Right lung (tissue), 5 donors: ENCODE measurements around the gene ASPG. TPM values are rescaled to one million over a fixed set of nuclear protein-coding genes. Genes with fewer than 3 reads are reported as not detected.

Experiments used
- DNase-seq, 2 donors: peaks; one replicate each; pipeline ENCODE4 v3.0.0-alpha.2; 2013
- polyA plus RNA-seq, 5 donors: library from polyadenylated mRNA; unstranded; fragments of 120-200 nt; gene quantifications; one replicate each; pipeline versions ENCODE4 v1.2.1 to v1.2.3, GENCODE V29; 2013; ENCODE audit warnings: inconsistent platforms in 1 of 5, low replicate concordance in 1 of 5; ENCODE audit not compliant: insufficient read length in 5 of 5, insufficient read depth in 1 of 5

ASPG gene
- polyA plus RNA-seq, 5 donors = 8.3 to 27.2 (median 15.8) TPM

- no peak for DNase-seq
Measured at GRCh38 chr14:104104076-104104901, 18.8 kb downstream of the ASPG start.

DNA sequence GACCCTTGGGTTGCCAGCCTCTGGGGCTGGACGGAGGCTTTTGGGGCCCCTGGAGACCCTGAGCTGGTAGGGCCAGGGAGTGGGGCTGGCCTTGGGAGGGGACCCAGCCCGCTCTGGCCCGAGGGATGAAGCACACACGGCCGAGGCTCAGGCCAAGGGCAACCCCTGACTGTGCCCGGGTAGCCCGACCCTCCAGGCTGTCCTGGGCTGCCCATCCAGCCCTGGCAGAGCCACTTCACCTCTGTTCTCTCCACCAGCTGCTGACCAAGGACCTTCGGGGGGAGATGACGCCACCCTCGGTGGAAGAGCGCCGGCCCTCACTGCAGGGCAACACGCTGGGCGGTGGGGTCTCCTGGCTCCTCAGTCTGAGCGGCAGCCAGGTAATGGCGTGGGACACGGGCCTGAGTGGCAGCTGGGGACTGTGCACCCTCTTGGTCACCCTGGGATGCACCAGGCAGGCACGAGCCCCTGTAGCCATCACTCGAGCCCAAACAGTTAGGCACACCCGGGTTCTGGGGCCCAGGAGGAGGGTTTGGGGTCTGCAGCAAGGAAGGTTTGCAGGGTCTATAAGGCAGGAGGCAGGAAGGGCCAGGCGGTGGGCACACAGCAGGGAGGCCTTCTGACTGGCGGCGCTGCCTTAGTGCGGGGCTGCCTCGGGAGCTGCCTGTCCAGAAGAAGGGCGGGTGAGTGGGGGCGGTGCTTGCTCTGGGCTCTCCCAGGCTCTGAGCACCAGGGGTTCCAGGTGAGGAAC is 19.7 kb downstream of the ASPG start:
- no peak for DNase-seq

- DNase-seq = no peak
Measured at GRCh38 chr14:104105822-104106470, 20.4 kb downstream of the ASPG start.

DNA sequence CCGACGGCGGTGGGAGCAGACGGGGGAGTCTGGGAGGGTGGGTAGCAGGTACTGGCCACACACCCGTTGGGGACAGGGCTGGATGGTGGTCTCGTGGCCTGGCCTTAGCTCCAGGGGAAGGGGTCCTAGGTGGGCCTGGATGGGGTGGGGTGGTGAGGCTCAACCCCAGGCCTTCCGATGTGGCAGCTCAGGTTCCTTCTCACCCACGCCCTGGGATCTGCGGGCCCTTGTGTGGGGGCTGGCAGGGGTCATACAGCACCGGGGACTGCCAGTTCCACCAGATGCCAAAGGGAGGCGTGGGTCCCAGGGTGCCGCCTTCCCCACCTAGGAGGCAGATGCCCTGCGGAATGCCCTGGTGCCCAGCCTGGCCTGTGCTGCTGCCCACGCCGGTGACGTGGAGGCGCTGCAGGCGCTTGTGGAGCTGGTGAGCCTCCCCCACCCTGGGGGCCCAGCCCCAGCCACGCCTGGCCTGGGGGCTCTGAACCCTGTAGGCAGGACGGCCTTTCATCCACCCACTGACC is 21.0 kb downstream of the ASPG start:
- no peak for DNase-seq

- DNase-seq = no peak
Measured at GRCh38 chr14:104107101-104107581, 21.6 kb downstream of the ASPG start.

DNA sequence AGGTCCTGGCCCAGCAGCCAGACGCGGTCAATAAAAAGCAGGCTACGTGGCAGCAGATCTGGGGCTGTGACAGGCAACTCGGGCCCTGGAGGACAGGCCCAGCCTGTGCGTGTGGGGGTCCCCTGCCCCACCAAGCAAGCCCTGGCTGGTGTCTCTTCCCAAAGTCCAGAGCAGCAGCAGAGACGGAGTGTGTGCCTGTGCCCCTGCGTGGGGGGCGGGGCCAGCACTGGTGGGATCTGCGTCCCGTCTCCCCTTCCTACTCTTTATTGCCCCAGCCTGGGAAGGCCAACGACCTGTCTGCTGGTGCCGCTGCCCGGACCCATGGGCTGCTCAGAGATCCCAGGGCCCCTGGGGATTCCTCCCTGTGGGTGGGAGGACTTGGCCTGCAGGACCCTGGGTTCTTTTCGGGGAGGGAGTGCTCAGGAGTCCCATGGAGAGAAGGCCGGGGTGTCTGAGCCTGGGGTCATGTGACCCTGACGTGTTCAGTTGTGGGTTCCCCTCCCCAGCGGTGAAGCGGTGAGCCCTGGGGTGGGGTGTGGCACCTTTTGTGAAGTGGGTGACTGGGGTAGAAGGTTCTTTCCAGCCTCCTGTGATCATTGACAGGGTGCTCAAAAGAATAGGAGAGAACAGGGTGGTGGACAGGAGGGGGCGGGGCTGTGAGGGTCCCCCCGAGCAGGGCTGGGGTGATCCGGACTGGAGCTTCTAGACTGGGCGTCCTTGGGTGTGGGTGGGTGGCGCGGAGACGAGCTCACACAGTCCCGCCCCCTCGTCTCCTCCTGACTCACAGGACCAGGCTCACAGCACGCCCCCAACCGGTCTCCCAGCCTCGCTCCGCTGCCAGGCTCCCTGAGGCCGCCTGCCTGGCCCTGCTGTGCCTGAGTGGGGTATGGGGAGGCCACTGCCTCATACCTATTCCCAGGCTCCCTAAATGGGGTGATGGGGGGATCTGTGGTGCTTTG is 22.4 kb downstream of the ASPG start:
- no peak for DNase-seq

GRCh38 chr14:104108570-104109541 is 23.4 kb downstream of the ASPG start:
- no peak for DNase-seq

DNA sequence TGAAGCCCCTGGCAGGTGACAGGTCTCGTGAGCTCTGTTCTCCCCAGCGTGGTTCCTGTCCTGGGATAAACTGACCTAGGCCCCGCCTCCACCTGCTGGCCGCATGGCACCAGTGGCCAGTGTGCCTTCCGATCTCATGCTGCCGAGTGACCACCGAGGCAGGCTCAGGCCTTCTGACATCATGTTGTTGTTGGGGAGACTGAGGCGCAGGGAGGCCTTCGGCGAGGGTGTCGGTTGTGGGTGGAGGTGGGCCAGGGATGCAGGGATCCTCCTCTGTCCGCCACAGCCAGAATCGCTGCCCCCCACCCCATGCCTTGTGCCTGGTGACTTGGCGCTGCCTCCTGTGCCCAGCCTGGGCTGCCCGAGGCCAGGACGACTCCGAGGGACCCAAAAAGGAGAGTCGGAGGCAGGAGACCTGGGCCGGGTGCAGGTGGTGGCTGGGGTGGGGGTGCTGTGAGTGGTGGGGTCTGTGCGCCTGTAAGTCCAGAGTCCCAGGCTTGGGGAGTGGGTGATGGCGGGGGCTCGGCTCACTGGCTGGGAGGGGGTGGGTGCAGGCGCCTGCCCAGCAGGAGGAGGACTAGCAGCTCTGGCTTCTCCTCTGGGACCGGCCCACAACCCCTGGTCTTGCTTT is 24.3 kb downstream of the ASPG start:
- DNase-seq = no peak

- DNase-seq = no peak
Measured at GRCh38 chr14:104110491-104111209, 25.1 kb downstream of the ASPG start.

DNA sequence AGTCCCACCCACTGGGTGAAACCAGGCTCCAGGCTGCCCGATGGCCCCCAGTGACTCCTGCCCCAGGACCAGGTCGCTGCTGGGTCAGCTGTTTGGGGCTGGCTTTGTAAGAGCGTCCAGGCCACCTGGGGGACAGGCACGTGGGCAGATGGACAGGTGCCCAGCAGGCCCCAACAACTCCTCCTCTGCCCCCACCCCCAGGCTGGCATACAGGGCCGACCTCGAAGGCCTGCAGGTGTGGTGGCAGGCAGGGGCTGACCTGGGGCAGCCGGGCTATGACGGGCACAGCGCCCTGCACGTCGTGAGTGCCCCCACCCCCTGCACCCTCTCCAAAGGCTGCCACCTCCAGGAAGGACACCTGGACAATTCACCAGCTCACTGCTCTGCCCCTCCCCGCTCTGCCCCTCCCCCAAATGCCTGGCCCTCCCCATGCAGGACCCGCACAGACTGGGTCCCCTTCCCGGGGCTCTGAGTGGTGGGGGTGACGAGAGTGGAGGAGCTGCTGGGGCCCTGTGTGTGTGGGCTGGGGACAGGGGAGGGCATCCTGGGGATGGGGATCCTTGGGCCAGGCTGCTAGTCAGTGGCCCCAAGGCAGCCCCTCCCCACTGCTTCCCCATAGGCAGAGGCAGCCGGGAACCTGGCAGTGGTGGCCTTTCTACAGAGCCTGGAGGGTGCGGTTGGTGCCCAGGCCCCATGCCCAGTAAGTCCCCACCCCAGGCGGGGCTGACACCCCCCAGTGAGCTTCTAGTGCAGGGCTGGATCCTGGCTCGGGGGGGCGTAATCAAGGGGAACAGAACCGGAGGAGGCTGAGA is 26.0 kb downstream of the ASPG start:
- DNase-seq = no peak

GRCh38 chr14:104112113-104112505 is 26.6 kb downstream of the ASPG start:
- DNase-seq = no peak

DNA sequence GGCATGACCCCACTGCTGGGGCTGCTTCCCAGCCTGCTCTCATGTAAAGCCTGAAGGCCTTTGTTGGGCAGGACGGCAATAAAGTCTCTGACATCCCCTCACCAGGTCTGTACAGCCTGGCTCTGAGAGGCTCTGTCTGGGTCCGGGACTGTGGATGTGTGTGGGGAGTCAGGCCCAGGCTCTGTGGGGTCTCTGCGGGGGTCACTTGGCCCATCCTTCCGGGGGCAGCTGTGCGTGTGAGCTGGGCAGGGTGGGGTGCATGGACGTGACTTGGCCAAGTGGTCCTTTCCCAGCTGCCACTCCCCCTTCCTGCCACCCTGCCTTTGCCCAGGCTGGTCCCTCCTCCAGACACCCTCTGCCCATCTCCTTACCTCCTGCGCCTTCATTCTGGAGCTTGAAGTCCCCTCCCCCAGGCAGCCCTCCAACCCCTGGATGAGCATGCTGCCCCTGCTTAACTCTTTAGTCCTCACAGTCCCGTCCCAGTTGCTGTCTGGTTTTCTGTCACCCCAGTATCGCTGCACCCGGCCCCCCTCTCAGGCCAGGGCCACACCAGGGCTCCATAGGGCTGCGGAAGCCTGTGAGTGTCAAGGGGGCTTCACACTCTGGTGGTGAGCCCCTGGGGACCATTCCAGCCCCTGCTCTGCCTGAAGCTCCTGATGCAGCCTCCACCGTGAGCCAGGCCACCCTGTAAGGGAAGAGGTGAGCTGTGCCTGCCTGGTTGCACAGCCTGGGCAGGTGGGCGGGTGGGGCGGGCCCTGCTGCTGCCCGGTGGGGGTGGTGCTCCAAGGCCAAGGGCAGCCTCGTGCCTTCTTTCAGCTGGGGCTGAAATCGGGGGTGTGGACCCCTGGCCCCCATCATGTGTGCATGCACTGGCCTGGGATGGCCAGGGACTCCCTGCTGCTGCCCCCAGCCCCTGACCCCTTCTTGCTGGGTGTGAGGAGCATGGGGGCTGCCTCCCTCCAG is 27.4 kb downstream of the ASPG start:
- no peak for DNase-seq

- no peak for DNase-seq
Measured at GRCh38 chr14:104113631-104114420, 28.3 kb downstream of the ASPG start.

DNA sequence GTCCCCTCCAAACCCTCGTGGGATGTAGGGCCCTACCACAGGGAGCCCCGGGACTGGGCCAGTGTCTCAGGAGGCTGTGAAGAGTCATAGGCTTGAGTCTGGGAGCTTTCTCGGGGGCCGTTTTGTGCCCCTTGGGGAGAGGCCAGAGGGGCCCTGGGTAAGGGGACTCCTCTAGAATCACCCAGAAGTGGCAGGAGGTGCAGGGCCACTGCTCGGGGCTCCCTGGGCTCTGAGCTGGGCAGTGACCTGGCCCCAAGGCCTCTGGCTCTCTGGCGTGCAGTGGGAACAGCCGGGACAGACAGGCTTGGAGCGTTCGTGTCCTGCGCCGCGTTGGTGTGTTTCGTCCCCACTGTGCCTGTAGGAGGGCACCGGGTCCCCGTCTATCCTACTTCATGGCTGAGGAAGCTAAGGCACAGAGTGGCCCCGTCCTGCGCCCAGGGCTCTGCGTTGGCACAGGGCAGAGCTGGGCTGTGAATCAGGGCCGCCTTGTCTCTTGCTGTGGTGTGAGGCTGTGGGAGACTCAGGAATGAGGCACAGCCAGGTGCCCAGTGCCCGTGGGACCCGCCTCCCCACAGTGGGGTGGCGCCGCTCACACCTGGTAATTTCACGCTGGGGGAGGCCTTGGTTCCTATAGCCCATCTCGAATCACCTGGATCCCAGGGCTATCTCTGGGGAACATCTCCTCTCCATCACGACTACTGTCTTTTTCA is 29.1 kb downstream of the ASPG start:
- DNase-seq = no peak

DNA sequence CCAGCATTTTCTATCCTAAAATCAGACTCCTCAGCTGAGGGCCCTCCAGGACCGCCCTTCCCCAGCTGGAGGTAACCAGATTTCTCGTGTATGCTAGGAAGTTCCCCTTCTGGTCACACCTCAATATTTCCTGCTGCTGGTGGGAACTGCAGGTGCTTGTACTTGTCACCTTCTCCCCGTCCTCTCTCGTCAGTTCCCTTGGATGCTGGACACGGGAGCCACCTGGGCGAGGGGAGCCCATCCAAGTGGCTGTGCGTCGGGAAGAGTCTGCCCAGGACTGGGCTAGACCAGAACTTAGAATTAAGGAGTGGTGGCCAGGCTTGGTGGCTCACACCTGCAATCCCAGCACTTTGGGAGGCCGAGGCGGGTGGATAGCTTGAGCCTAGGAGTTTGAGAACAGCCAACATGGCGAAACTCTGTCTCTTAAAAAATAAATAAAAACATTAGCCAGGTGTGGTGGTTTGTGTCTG is 29.7 kb downstream of the ASPG start:
- DNase-seq = no peak
